Activated T-cell treated with anti-CD3 and anti-CD28 coated beads, Interleukin-2, amount 50 U/mL, for 24 hours (primary cell): ENCODE results near the gene SULF2.
"Not testable (repeated sequence)": the region's sequence is repeated elsewhere in the genome, so short reads cannot be mapped to it uniquely, and the experiment has no call there.

Experiments used
- DNase-seq: peaks from one replicate; pipeline ENCODE4 v3.0.0-alpha.2; 2020
- H3K27ac Mint-ChIP-seq: 2 replicates; pipeline ENCODE4 v1.8.0; 2020; ENCODE audit warnings: mild to moderate bottlenecking, mixed read lengths
- H3K27me3 Mint-ChIP-seq: 2 replicates; pipeline ENCODE4 v1.8.0; 2020; ENCODE audit warnings: mixed read lengths
- H3K36me3 Mint-ChIP-seq: 2 replicates; pipeline ENCODE4 v1.8.0; 2020; ENCODE audit warnings: low read depth, mixed read lengths
- H3K4me1 Mint-ChIP-seq: 2 replicates; pipeline ENCODE4 v1.8.0; 2020; ENCODE audit warnings: low read depth, mixed read lengths
- H3K4me3 Mint-ChIP-seq: 2 replicates; pipeline ENCODE4 v1.8.0; 2020; ENCODE audit warnings: mild to moderate bottlenecking, moderate library complexity, mixed read lengths
- H3K9me3 Mint-ChIP-seq: 2 replicates; pipeline ENCODE4 v1.8.0; 2020; ENCODE audit warnings: mixed read lengths

The SULF2 gene

GRCh38 chr20:47814632-47815415 is 29.5 kb upstream of the SULF2 start:
- H3K4me3 Mint-ChIP-seq, result no peak overlapping the region

GRCh38 chr20:47810721-47811347 is 25.6 kb upstream of the SULF2 start:
- Mint-ChIP-seq H3K36me3 (no peaks in the 10 kb centered on the region), H3K27me3 (peaks cover 46% of the 10 kb centered on the region), H3K4me3 (no peak overlapping the region), H3K9me3 (no peaks in the 10 kb centered on the region), H3K4me1 (no peaks in the 10 kb centered on the region), H3K27ac (no peak overlapping the region)
- no peak for DNase-seq

More at GRCh38 chr20:47814632-47815415, 29.5 kb upstream of the SULF2 start:
- Mint-ChIP-seq H3K4me1 (no peaks in the 10 kb centered on the region), H3K9me3 (no peaks in the 10 kb centered on the region), H3K27me3 (peaks cover 55% of the 10 kb centered on the region), H3K36me3 (no peaks in the 10 kb centered on the region), H3K27ac (no peak overlapping the region)
- no peak for DNase-seq

GRCh38 chr20:47810116-47810677 is 24.9 kb upstream of the SULF2 start:
- H3K9me3 Mint-ChIP-seq, result no peaks in the 10 kb centered on the region
- H3K27me3 Mint-ChIP-seq, result peaks cover 48% of the 10 kb centered on the region

GRCh38 chr20:47809161-47809960 is 24.1 kb upstream of the SULF2 start:
- H3K27ac Mint-ChIP-seq, result no peak overlapping the region
- H3K27me3 Mint-ChIP-seq, result peaks cover 40% of the 10 kb centered on the region
- no peak overlapping the region for H3K4me3 Mint-ChIP-seq
- H3K9me3 Mint-ChIP-seq, result no peaks in the 10 kb centered on the region
- H3K36me3 Mint-ChIP-seq, result no peaks in the 10 kb centered on the region
- H3K4me1 Mint-ChIP-seq, result no peaks in the 10 kb centered on the region
- no peak for DNase-seq

More at GRCh38 chr20:47810116-47810677, 24.9 kb upstream of the SULF2 start:
- Mint-ChIP-seq H3K4me1 (no peaks in the 10 kb centered on the region), H3K36me3 (no peaks in the 10 kb centered on the region), H3K4me3 (no peak overlapping the region), H3K27ac (no peak overlapping the region)
- no peak for DNase-seq

GRCh38 chr20:47805951-47806350 is 20.7 kb upstream of the SULF2 start:
- Mint-ChIP-seq H3K9me3 (no peaks in the 10 kb centered on the region), H3K36me3 (no peaks in the 10 kb centered on the region), H3K27ac (no peak overlapping the region), H3K4me1 (no peaks in the 10 kb centered on the region), H3K4me3 (no peak overlapping the region), H3K27me3 (peaks cover 20% of the 10 kb centered on the region)
- no peak for DNase-seq

- DNase-seq, H3K4me1 Mint-ChIP-seq, H3K9me3 Mint-ChIP-seq, H3K36me3 Mint-ChIP-seq, H3K4me3 Mint-ChIP-seq, H3K27ac Mint-ChIP-seq: not testable (repeated sequence)
- peaks cover 12% of the 10 kb centered on the region for H3K27me3 Mint-ChIP-seq
Measured at GRCh38 chr20:47804972-47805371, 19.7 kb upstream of the SULF2 start.

- not testable (repeated sequence) for H3K36me3 Mint-ChIP-seq, H3K4me3 Mint-ChIP-seq, H3K27ac Mint-ChIP-seq, H3K9me3 Mint-ChIP-seq, H3K4me1 Mint-ChIP-seq, DNase-seq
- peaks cover 11% of the 10 kb centered on the region for H3K27me3 Mint-ChIP-seq
Measured at GRCh38 chr20:47804224-47804825, 19.0 kb upstream of the SULF2 start.

GRCh38 chr20:47802975-47803374 is 17.7 kb upstream of the SULF2 start:
- Mint-ChIP-seq H3K9me3 (no peaks in the 10 kb centered on the region), H3K27ac (no peak overlapping the region), H3K4me3 (no peak overlapping the region), H3K4me1 (no peaks in the 10 kb centered on the region), H3K36me3 (no peaks in the 10 kb centered on the region), H3K27me3 (peaks cover 7% of the 10 kb centered on the region)
- DNase-seq, result no peak

- Mint-ChIP-seq H3K4me3 (no peak overlapping the region), H3K4me1 (no peaks in the 10 kb centered on the region), H3K27ac (no peak overlapping the region), H3K36me3 (no peaks in the 10 kb centered on the region), H3K9me3 (no peaks in the 10 kb centered on the region), H3K27me3 (peaks cover 7% of the 10 kb centered on the region)
- DNase-seq, result no peak
Measured at GRCh38 chr20:47802226-47802920, 17.1 kb upstream of the SULF2 start.

- Mint-ChIP-seq H3K36me3 (no peaks in the 10 kb centered on the region), H3K4me1 (no peaks in the 10 kb centered on the region), H3K27ac (no peak overlapping the region), H3K9me3 (no peaks in the 10 kb centered on the region), H3K4me3 (no peak overlapping the region), H3K27me3 (peaks cover 7% of the 10 kb centered on the region)
- no peak for DNase-seq
Measured at GRCh38 chr20:47801759-47802158, 16.5 kb upstream of the SULF2 start.

GRCh38 chr20:47801079-47801478 is 15.8 kb upstream of the SULF2 start:
- no peak overlapping the region for H3K27ac Mint-ChIP-seq
- DNase-seq, result no peak
- no peaks in the 10 kb centered on the region for H3K4me1 Mint-ChIP-seq
- H3K27me3 Mint-ChIP-seq, result peaks cover 7% of the 10 kb centered on the region
- H3K4me3 Mint-ChIP-seq, result no peak overlapping the region
- no peaks in the 10 kb centered on the region for H3K9me3 Mint-ChIP-seq
- no peaks in the 10 kb centered on the region for H3K36me3 Mint-ChIP-seq

- DNase-seq, result no peak
- Mint-ChIP-seq H3K4me3 (no peak overlapping the region), H3K36me3 (no peaks in the 10 kb centered on the region), H3K27ac (no peak overlapping the region), H3K4me1 (no peaks in the 10 kb centered on the region), H3K27me3 (peaks cover 8% of the 10 kb centered on the region), H3K9me3 (no peaks in the 10 kb centered on the region)
Measured at GRCh38 chr20:47800623-47801022, 15.3 kb upstream of the SULF2 start.

- DNase-seq, result no peak
- H3K4me3 Mint-ChIP-seq, result no peak overlapping the region
- H3K27ac Mint-ChIP-seq, result no peak overlapping the region
- no peaks in the 10 kb centered on the region for H3K4me1 Mint-ChIP-seq
- H3K27me3 Mint-ChIP-seq, result peaks cover 5% of the 10 kb centered on the region
- H3K9me3 Mint-ChIP-seq, result no peaks in the 10 kb centered on the region
- H3K36me3 Mint-ChIP-seq, result no peaks in the 10 kb centered on the region
Measured at GRCh38 chr20:47799116-47799715, 13.9 kb upstream of the SULF2 start.
